Measurements from ENCODE around the gene RAB22A. TPM values are rescaled to one million over a fixed set of nuclear protein-coding genes. Genes with fewer than 3 reads are reported as not detected.

Gene RAB22A
- total RNA-seq, 3 donors from 2014 or later (not counting 1 experiment from before 2014, with no cell fraction given): 19.6 to 29.8 (median 28.6) TPM

DNA sequence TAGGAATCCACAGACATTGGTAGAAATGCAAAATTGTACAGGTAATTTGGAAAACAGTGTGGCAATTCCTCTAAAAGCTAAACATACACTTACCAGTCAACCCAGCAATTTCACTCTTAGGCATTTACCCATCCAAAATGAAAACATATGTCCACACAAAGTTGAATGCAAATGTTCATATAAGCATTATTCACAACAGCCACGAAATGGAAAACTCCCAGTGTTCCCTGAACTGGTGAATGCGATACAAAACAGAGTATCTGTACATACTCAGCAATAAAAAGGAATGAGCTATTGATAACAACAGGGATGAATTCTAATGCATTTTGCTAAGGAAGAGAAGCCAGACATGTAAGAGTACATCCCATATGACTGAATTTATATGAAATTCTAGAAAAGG is 32.4 kb upstream of the RAB22A start:
- H3K27ac Mint-ChIP-seq: no peak overlapping the region
- H3K27me3 ChIP-seq (ENCODE audit: control insufficient read depth, insufficient read depth, low read length): no peaks in the 10 kb centered on the region
- no peaks in the 10 kb centered on the region for H3K36me3 Mint-ChIP-seq
- intact Hi-C loops (cut with micrococcal nuclease): no loop called here
- H3K27me3 Mint-ChIP-seq (ENCODE audit: low read depth in 2 of 2): no peaks in the 10 kb centered on the region
- H3K27ac ChIP-seq (ENCODE audit: low read length): no peak overlapping the region
- DNase-seq: no peak
- ATAC-seq: no peak
- 88% methylated on average over 2 of the region's 2 CpGs for WGBS (ENCODE audit: insufficient coverage)
- no peaks in the 10 kb centered on the region for H3K9me3 ChIP-seq (ENCODE audit: control insufficient read depth, insufficient read depth, low read length)
- H3K4me1 ChIP-seq (ENCODE audit: control insufficient read depth, insufficient read depth, low read length): no peaks in the 10 kb centered on the region
- H3K9me3 Mint-ChIP-seq: peaks cover 0 to 5% of the 10 kb centered on the region in 2 donors
- TF ChIP-seq, protein P1, sequence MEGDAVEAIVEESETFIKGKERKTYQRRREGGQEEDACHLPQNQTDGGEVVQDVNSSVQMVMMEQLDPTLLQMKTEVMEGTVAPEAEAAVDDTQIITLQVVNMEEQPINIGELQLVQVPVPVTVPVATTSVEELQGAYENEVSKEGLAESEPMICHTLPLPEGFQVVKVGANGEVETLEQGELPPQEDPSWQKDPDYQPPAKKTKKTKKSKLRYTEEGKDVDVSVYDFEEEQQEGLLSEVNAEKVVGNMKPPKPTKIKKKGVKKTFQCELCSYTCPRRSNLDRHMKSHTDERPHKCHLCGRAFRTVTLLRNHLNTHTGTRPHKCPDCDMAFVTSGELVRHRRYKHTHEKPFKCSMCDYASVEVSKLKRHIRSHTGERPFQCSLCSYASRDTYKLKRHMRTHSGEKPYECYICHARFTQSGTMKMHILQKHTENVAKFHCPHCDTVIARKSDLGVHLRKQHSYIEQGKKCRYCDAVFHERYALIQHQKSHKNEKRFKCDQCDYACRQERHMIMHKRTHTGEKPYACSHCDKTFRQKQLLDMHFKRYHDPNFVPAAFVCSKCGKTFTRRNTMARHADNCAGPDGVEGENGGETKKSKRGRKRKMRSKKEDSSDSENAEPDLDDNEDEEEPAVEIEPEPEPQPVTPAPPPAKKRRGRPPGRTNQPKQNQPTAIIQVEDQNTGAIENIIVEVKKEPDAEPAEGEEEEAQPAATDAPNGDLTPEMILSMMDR (IDR thresholded peaks at IDR 0.05): no peak
- H3K4me3 Mint-ChIP-seq: no peak overlapping the region
- no peak overlapping the region for H3K4me3 ChIP-seq (ENCODE audit: low read length)
- H3K4me1 Mint-ChIP-seq: peaks cover 6 to 12% of the 10 kb centered on the region in 2 donors
- H3K36me3 ChIP-seq (ENCODE audit: control insufficient read depth, insufficient read depth, low read length): no peaks in the 10 kb centered on the region

DNA sequence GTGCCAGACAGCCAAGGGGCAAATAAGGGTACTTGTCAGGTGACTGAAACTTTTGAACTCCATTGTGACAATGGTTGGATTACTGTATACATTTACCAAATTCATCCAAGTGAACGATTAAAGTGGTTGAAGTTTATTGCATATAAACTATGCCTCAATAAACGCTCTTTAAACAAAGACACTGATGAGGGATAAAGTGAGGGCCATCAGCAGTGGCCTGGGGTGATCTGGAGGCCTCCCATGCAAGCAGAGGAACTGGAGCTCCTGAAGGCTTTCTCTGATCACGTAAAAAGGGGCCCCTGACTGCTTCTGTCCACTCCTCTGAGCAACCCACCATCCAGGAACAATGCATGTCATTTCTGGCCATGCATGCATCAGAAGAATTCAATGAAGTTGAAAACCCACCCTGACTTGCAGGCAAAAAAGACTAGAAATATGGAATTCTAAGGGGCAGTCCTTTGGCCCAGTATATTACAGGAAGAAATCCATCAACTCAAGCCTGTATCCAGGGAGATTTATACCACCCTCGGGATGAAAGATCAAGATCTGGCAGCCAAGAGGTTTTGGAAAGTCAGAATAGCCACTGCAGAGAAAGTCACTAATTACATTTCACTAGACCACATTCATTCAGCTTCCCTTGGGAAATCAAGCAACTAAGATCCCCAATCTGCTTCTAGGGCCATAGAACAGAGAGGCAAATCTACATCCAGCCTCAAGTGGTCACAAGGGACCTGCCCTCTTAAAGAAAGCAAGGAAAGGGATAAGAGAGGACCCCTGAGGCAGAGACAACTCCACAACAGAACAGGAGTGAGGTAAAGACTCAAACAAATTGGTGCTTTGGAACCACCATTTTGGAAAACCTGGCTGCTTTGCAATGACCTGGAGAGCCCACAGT is 31.7 kb upstream of the RAB22A start:
- Histone ChIP-seq H3K4me1 (ENCODE audit: control insufficient read depth, insufficient read depth, low read length) (no peaks in the 10 kb centered on the region), H3K27me3 (ENCODE audit: control insufficient read depth, insufficient read depth, low read length) (no peaks in the 10 kb centered on the region), H3K27ac (ENCODE audit: low read length) (no peak overlapping the region), H3K9me3 (ENCODE audit: control insufficient read depth, insufficient read depth, low read length) (no peaks in the 10 kb centered on the region), H3K36me3 (ENCODE audit: control insufficient read depth, insufficient read depth, low read length) (no peaks in the 10 kb centered on the region), H3K4me3 (ENCODE audit: low read length) (no peak overlapping the region)
- Mint-ChIP-seq H3K36me3 (no peaks in the 10 kb centered on the region), H3K4me3 (no peak overlapping the region), H3K4me1 (peaks cover 7 to 14% of the 10 kb centered on the region in 2 donors), H3K27me3 (ENCODE audit: low read depth in 2 of 2) (no peaks in the 10 kb centered on the region), H3K27ac (no peak overlapping the region), H3K9me3 (peaks cover 0 to 5% of the 10 kb centered on the region in 2 donors)
- TF ChIP-seq, protein P1 (IDR thresholded peaks at IDR 0.05): no peak
- DNase-seq (no peak), ATAC-seq (no peak)
- 92% methylated on average over 2 of the region's 4 CpGs for WGBS (ENCODE audit: insufficient coverage)
- intact Hi-C loops (cut with micrococcal nuclease): no loop called here

DNA sequence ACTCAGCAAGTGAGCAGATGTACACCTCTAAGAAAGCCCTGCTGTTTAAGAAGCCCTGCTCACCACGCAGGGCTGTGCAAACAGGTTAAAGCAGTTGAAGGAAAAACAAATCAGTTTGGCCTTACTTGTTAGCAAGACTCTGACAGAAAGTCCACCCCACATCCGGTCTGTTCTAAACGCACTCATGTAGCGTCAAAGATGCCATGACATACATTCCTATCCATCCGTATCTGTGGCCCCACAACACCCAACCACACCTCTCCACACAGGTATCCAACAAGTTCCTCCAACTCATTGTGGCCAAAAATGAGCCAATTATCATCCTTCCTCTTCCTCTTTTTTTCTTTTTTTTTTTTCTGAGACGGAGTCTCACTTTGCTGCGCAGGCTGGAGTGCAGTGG is 22.8 kb upstream of the RAB22A start:
- intact Hi-C loops (cut with micrococcal nuclease): no loop called here
- H3K27ac ChIP-seq (ENCODE audit: low read length): no peak overlapping the region
- H3K36me3 ChIP-seq (ENCODE audit: control insufficient read depth, insufficient read depth, low read length): peaks cover 6% of the 10 kb centered on the region
- peak; percentile 38 to 77 (median 57) for ATAC-seq
- no peaks in the 10 kb centered on the region for H3K36me3 Mint-ChIP-seq
- no peaks in the 10 kb centered on the region for H3K9me3 Mint-ChIP-seq
- no peak overlapping the region for H3K4me3 ChIP-seq (ENCODE audit: low read length)
- no peak for DNase-seq
- no peaks in the 10 kb centered on the region for H3K9me3 ChIP-seq (ENCODE audit: control insufficient read depth, insufficient read depth, low read length)
- no peaks in the 10 kb centered on the region for H3K27me3 Mint-ChIP-seq (ENCODE audit: low read depth in 2 of 2)
- H3K4me3 Mint-ChIP-seq: no peak overlapping the region
- peak overlapping the region; percentile 30 to 50 for H3K27ac Mint-ChIP-seq
- TF ChIP-seq, protein P1 (IDR thresholded peaks at IDR 0.05): no peak
- 57% methylated on average over 7 of the region's 7 CpGs for WGBS (ENCODE audit: insufficient coverage)
- peaks cover 28 to 40% of the 10 kb centered on the region in 2 donors for H3K4me1 Mint-ChIP-seq
- H3K27me3 ChIP-seq (ENCODE audit: control insufficient read depth, insufficient read depth, low read length): no peaks in the 10 kb centered on the region
- H3K4me1 ChIP-seq (ENCODE audit: control insufficient read depth, insufficient read depth, low read length): peaks cover 5% of the 10 kb centered on the region

Measured in natural killer cell (primary cell).